GM03348 (cell line): Measurements from ENCODE around the gene SPECC1L.

ENCODE experiments used
- DNase-seq: peaks from one replicate; pipeline ENCODE4 v3.0.0; 2012; ENCODE audit warnings: low spot score

Gene SPECC1L

GRCh38 chr22:24428751-24429410 is 158.2 kb downstream of the SPECC1L start:
- DNase-seq: no peak

- peak; percentile 50 for DNase-seq
Observed at GRCh38 chr22:24429411-24430365, 159.1 kb downstream of the SPECC1L start.

DNA sequence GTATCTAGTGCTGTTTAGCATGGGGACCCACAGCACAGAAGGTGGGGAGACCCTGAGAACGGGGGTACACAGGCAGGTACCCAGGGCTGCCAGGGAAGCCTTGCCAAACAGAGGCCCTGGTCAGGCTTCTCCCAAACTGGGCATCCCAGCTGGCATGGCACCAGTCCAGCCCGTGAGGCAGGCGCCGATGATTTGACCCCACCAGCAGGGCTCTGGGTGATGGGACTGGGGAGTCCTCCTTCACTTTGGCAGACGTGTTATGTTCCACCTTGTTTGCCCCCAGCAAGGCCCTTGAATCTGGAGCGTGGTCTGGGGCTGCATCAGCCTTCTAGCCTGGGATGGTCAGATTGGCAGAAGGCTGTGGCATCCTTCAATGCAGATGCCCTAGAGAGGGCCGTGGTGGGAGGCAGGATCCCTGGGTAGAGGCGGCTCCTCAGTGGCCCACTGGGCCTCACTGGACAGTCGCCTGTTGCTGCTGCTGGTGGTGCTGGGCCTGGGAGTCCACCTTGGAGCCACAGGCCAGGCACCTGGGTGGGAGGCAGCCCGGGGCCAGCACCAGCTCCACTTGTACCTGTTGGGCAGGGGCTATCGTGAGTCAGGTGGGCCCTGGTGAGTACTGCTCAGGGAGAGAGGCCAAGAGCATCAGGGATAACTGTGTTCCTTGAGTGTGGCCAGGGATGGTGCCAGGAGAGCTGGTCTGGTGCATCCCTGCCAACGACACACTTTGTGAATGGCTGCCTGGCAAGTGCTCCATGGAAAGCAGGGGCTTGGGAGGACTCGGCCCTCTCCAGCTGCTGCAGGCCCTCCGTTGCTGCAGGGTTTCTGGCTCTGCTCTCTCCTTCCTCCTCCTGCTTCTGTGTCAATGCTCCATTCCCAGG is 160.0 kb downstream of the SPECC1L start:
- no peak for DNase-seq

GRCh38 chr22:24431309-24432034 is 160.8 kb downstream of the SPECC1L start:
- DNase-seq: no peak

GRCh38 chr22:24432059-24432853 is 161.6 kb downstream of the SPECC1L start:
- DNase-seq: peak; percentile 75

DNA sequence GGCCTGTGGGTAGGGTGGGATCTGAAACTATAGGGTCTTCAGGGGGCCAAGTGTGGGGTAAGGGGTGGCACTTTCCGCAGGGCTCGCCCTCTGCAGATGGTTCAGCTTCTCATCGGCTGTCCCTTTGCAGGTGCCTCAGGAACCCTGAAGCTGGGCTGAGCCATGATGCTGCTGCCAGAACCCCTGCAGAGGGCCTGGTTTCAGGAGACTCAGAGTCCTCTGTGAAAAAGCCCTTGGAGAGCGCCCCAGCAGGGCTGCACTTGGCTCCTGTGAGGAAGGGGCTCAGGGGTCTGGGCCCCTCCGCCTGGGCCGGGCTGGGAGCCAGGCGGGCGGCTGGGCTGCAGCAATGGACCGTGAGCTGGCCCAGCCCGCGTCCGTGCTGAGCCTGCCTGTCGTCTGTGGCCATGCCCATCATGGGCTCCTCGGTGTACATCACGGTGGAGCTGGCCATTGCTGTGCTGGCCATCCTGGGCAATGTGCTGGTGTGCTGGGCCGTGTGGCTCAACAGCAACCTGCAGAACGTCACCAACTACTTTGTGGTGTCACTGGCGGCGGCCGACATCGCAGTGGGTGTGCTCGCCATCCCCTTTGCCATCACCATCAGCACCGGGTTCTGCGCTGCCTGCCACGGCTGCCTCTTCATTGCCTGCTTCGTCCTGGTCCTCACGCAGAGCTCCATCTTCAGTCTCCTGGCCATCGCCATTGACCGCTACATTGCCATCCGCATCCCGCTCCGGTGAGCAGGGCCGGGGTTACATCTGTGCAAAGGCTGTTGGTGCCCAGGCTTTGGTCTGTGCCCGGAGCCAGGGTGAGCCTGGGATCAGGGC is 162.6 kb downstream of the SPECC1L start:
- DNase-seq: no peak

DNA sequence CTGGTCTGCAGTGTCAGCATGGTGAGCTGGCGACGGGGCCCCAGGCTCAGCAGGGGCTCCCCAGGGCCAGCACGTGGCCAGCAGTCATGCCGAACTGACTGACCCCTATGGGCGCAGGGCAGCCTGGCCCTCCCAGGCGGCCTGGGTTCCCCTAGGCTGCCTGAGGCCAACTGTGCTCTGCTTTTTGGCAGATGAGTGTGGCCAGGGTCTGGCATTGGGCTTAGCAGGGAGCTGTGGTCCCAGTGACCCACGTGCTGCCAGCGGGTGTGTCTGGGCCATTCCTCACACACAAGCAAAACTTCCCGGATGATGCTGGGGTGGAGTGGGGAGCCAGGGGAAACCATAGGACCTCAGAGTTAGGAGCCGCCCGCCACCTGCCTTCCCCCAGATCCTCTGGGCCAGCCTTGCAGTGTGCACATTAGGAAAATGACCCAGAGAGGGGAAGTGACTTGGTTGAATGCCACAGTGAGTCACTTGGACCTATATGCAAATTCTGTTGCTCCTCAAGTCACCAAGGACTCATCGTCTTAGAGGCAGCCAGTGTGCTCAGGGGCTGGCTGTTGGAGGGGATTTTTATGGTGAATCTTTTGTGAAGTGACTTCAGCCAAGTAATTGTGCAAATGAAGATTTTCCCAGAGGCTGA is 163.3 kb downstream of the SPECC1L start:
- DNase-seq: no peak

DNA sequence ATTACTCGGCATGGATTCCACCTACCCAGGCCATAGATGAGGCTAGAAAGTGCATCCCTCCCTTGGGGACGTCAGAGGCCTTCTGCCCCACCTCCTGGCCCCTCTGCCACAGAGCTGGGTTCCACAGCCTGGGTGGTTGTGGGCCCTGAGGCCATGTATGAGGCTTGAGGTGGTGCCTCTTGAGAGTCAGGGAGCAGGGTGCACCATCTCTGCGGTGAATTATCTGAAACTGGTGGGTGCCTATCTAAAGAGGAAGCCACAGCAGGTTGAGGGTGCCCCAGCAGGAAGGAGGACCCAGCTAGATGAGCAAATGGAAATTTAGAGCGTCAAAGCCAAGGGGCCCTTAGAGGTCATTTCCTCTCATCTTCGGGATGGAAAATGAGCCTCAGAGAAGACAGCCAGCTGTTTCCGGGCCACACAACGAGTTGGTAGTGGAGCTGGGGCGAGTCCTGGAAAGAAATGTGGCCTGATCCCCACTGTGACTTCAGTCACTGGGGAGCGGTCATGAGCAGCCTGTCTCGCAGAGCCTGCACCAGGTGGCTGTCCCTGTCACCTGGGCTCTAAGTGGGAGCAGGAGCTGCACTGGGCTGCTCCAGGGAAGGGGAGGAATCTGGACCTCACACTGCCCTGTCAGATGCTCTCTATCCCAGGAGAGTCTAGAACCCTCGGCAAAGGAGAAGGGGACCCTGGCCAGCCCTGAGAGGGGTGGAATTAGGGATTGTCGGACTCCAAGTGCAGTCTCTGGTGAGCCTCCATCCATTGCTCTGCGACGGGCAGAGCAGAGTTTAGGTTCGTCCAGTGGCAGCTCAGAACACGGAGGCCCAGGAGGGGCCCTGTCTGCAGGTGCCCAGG is 164.1 kb downstream of the SPECC1L start:
- no peak for DNase-seq

- no peak for DNase-seq
Observed at GRCh38 chr22:24435323-24435645, 164.7 kb downstream of the SPECC1L start.

GRCh38 chr22:24435861-24436371 is 165.3 kb downstream of the SPECC1L start:
- no peak for DNase-seq

DNA sequence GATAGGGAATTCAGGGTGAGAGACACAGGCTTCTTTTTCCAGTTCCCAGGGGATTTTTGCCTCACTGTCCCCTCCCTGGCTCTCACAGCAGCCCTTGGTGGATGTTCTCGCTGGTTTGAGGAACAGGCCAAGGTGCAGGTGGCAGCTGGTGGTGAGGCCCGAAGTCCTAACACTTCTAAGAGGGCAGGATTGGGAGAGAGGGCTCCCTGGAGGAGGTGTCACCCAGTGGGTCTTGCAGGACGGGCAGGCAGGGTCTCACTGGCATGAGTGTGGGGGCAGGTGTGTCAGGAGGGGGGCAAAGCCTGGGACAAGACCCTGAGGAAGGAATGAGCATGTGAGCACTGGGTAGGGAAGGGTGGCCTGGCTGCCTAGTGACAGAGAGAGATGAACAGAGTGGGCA is 165.9 kb downstream of the SPECC1L start:
- no peak for DNase-seq

DNA sequence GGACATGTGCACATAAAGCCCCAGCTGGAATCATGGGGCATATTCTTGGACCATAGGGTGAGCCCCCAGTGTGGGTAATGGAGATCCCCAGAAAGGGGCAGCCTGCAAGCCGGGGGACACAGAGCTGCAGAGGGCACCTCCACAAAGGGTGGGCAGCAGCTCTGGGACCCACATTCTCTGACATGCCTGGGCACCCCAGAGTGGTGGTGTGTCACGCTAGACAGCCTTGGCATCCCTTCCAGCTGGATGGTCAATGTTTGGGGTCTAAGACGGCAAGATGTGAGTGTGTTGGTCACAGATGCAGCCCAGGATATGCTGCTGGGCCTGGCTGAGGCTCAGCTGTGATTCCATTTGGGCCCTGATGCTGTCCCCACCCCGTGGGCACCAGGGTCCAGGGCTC is 166.5 kb downstream of the SPECC1L start:
- DNase-seq: no peak

- DNase-seq: no peak
Observed at GRCh38 chr22:24437741-24438328, 167.2 kb downstream of the SPECC1L start.

- DNase-seq: no peak
Observed at GRCh38 chr22:24440270-24440717, 169.7 kb downstream of the SPECC1L start.

GRCh38 chr22:24440718-24441405 is 170.2 kb downstream of the SPECC1L start:
- no peak for DNase-seq

GRCh38 chr22:24441406-24442351 is 171.0 kb downstream of the SPECC1L start:
- DNase-seq: no peak
